Gastroesophageal sphincter (tissue), 4 donors: ENCODE results near the gene COX5A. TPM values are rescaled to one million over a fixed set of nuclear protein-coding genes. Genes with fewer than 3 reads are reported as not detected.

Source experiments
- ATAC-seq: fragments of 150-250 bp; one replicate; pipeline ENCODE4 v1.9.1; 2016; ENCODE audit warnings: mild to moderate bottlenecking, moderate library complexity
- H3K27ac ChIP-seq, 4 donors: fragments of 200-600 bp; sonication (generic) in 3 of 4; 1 replicate in 3 of 4; 2 replicates in 1 of 4; pipeline ENCODE4 v1.5.1; 2016 to 2019
- H3K27me3 ChIP-seq: fragments of 200-600 bp; sonication (generic); one replicate; pipeline ENCODE4 v1.5.1; 2019
- H3K36me3 ChIP-seq, 2 donors: fragments of 200-600 bp; sonication (generic); one replicate each; pipeline ENCODE4 v1.5.1; 2019; ENCODE audit warnings: control low read depth in 1 of 2
- H3K4me1 ChIP-seq, 3 donors: fragments of 200-600 bp; sonication (generic); 1 replicate in 2 of 3; 2 replicates in 1 of 3; pipeline ENCODE4 v1.5.1; 2016 to 2019; ENCODE audit warnings: control low read depth in 2 of 3
- H3K4me3 ChIP-seq, 2 donors: fragments of 200-600 bp; sonication (generic); one replicate each; pipeline ENCODE4 v1.5.1; 2019; ENCODE audit warnings: mild to moderate bottlenecking in 1 of 2, moderate library complexity in 1 of 2
- H3K9me3 ChIP-seq, 3 donors: fragments of 200-600 bp; sonication (generic); one replicate each; pipeline ENCODE4 v1.5.1; 2017 to 2019; ENCODE audit warnings: control low read depth in 2 of 3
- CTCF ChIP-seq, 4 experiments: fragments of 200-600 bp in 2 of 4; fragments of 450-650 bp in 2 of 4; sonication (generic) in 1 of 4; IDR thresholded peaks; one replicate each; pipeline ENCODE4 v1.5.1; 2017 to 2019; ENCODE audit warnings: antibody characterized with exemption in 4 of 4, mild to moderate bottlenecking in 2 of 4, moderate library complexity in 2 of 4
- EP300 ChIP-seq: sonication (generic); formaldehyde crosslinking; IDR thresholded peaks from one replicate; pipeline ENCODE4 v1.6.1; 2017; ENCODE audit warnings: antibody characterized with exemption, mild to moderate bottlenecking
- POLR2A ChIP-seq, 2 donors: fragments of 450-650 bp; IDR thresholded peaks; one replicate each; pipeline ENCODE4 v1.6.1; 2017; ENCODE audit warnings: antibody characterized with exemption in 2 of 2, mild to moderate bottlenecking in 2 of 2, moderate library complexity in 1 of 2
- POLR2AphosphoS5 ChIP-seq: sonication (generic); formaldehyde crosslinking; IDR thresholded peaks from one replicate; pipeline ENCODE4 v1.6.1; 2017; ENCODE audit warnings: antibody characterized with exemption
- WGBS, 2 donors: methylation state at CpG; one replicate each; pipeline ENCODE4 v1.1.5; 2018; ENCODE audit warnings: low coverage in 1 of 2; 5-methylcytosine and 5-hydroxymethylcytosine counted together
- total RNA-seq, 4 donors: library from RNA; depleted of rRNA; stranded (reverse); fragments of >200 nt; gene quantifications; one replicate each; pipeline ENCODE4 v1.1.0, GENCODE V29; 2016

The COX5A gene
- total RNA-seq, 4 donors from 2014 or later = 57.9 to 105 (median 94.5) TPM

- Histone ChIP-seq H3K4me1 (peaks cover 0 to 54% (median 25%) of the 10 kb centered on the region in 3 donors), H3K36me3 (no peaks in the 10 kb centered on the region), H3K27me3 (peaks cover 54% of the 10 kb centered on the region), H3K9me3 (no peaks in the 10 kb centered on the region), H3K4me3 (peak overlapping the region in 1 of 2 donors; percentile 65), H3K27ac (no peak overlapping the region)
- no peak for TF ChIP-seq POLR2A (IDR thresholded peaks at IDR 0.05)
- ATAC-seq = no peak
- WGBS, 2 donors = 13 to 15% methylated on average over 7 to 8 of the region's 8 CpGs
Observed at GRCh38 chr15:74959586-74959939, 21.7 kb upstream of the COX5A start.

DNA sequence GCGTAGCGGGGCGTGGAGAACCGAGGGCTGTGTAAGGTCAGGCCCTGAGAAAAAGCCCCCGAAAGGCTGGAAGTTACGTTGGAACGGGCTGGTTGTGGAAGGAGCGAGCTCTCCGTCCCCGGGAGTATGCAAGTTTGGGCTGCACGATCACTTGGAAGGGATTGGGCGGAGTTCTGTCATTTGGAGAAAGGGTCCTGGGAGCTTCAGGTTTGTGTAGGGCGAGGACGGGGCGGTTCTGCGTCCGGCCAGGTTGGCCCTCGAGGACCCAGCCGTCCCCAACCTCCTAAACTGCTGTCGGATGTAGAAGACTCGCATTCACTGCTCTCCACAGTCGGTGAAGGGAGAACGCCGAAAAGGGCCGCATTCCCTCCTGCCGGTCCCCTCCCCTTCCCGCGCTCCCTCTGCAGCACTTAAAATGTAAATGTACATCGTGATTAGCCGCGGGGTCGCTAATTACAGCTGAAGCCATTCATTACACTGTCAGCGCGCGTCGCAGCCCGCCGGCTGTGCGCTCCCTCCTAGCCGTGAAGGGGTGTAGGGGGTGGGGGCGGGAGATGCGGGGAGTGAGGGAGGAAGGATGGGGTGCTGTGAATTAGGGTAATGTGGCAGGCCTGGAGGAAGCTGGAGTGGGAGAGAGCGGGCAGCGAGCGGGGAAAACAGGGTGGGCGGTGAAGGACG lies 21.2 kb upstream of the COX5A start:
- H3K4me1 ChIP-seq = peaks cover 0 to 57% (median 25%) of the 10 kb centered on the region in 3 donors
- H3K36me3 ChIP-seq = no peaks in the 10 kb centered on the region
- 3 to 7% methylated on average over 8 to 29 of the region's 47 CpGs for WGBS, 2 donors
- peaks cover 59% of the 10 kb centered on the region for H3K27me3 ChIP-seq
- H3K4me3 ChIP-seq = peak overlapping the region in 1 of 2 donors; percentile 65
- no peak for ATAC-seq
- no peak for TF ChIP-seq POLR2A (IDR thresholded peaks at IDR 0.05)
- no peak for TF ChIP-seq CTCF (IDR thresholded peaks at IDR 0.05)
- no peak for TF ChIP-seq POLR2AphosphoS5
- TF ChIP-seq EP300 = no peak
- peak overlapping the region in 2 of 4 donors; percentile 56 to 68 for H3K27ac ChIP-seq
- no peaks in the 10 kb centered on the region for H3K9me3 ChIP-seq

GRCh38 chr15:74958320-74958907 lies 20.5 kb upstream of the COX5A start:
- ATAC-seq = peak; percentile 32

GRCh38 chr15:74957476-74958035 lies 19.7 kb upstream of the COX5A start:
- ATAC-seq = no peak
- Histone ChIP-seq H3K27me3 (peaks cover 66% of the 10 kb centered on the region), H3K4me1 (peaks cover 0 to 57% (median 25%) of the 10 kb centered on the region in 3 donors), H3K36me3 (no peaks in the 10 kb centered on the region), H3K27ac (peak overlapping the region in 3 of 4 donors; percentile 67 to 78 (median 73)), H3K4me3 (peak overlapping the region; percentile 23 to 65), H3K9me3 (no peaks in the 10 kb centered on the region)
- WGBS, 2 donors = 7 to 13% methylated on average over 6 to 7 of the region's 28 CpGs
- TF ChIP-seq CTCF (IDR thresholded peaks at IDR 0.05) (no peak), EP300 (no peak), POLR2AphosphoS5 (no peak), POLR2A (IDR thresholded peaks at IDR 0.05) (no peak)

More at GRCh38 chr15:74958320-74958907, 20.5 kb upstream of the COX5A start:
- WGBS, 2 donors = 7 to 8% methylated on average over 2 to 3 of the region's 28 CpGs
- Histone ChIP-seq H3K27me3 (peaks cover 60% of the 10 kb centered on the region), H3K9me3 (no peaks in the 10 kb centered on the region), H3K4me1 (peaks cover 0 to 57% (median 25%) of the 10 kb centered on the region in 3 donors), H3K27ac (peak overlapping the region in 2 of 4 donors; percentile 56 to 68), H3K36me3 (no peaks in the 10 kb centered on the region), H3K4me3 (peak overlapping the region; percentile 4 to 65)
- TF ChIP-seq CTCF (IDR thresholded peaks at IDR 0.05) (peak in 1 of 4 experiments; percentile 40), POLR2A (IDR thresholded peaks at IDR 0.05) (no peak)

- Histone ChIP-seq H3K9me3 (no peaks in the 10 kb centered on the region), H3K4me1 (peaks cover 0 to 57% (median 25%) of the 10 kb centered on the region in 3 donors)
- no CpG with 5 or more reads among the region's 83 CpGs for WGBS, 2 donors
Observed at GRCh38 chr15:74956648-74957475, 19.0 kb upstream of the COX5A start, which contains the start of gene RPP25. RPP25 (minus strand) TSS chr15:74956772; CDS start chr15:74956583, 189 bp downstream.

More at GRCh38 chr15:74956648-74957475, 19.0 kb upstream of the COX5A start, which contains the start of gene RPP25:
- TF ChIP-seq CTCF (IDR thresholded peaks at IDR 0.05) (no peak), EP300 (no peak), POLR2A (IDR thresholded peaks at IDR 0.05) (peak in 1 of 2 donors; percentile 45), POLR2AphosphoS5 (peak; percentile 7)
- peak within 1 kb of the TSS; percentile 23 to 65 for H3K4me3 ChIP-seq
- H3K36me3 ChIP-seq = no peaks in the 10 kb centered on the region
- peaks cover 71% of the 10 kb centered on the region for H3K27me3 ChIP-seq
- ATAC-seq = peak; percentile 90
- peak within 1 kb of the TSS in 3 of 4 donors; percentile 67 to 78 (median 73) for H3K27ac ChIP-seq
